ENCODE results near the gene JAK2.

DNA sequence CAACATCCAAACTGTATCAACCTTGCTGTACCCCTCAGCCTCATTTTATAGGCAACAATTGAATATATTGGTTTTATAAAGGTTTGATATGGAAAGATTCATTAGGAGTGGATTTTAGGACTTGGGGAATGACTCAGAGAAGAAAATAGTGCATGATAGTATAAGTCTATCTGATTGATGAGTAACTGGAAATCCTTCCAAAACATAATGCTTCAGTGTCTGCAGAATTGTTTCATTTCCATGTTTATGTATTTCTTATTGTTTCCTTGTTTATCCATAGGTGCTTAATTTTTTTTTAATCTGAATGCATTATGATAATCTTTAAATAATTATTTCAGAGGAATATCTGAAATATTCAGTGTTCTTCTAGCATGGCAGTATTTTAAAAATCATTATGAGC, 12.6 kb downstream of the JAK2 start:
- TF ChIP-seq, protein P1, sequence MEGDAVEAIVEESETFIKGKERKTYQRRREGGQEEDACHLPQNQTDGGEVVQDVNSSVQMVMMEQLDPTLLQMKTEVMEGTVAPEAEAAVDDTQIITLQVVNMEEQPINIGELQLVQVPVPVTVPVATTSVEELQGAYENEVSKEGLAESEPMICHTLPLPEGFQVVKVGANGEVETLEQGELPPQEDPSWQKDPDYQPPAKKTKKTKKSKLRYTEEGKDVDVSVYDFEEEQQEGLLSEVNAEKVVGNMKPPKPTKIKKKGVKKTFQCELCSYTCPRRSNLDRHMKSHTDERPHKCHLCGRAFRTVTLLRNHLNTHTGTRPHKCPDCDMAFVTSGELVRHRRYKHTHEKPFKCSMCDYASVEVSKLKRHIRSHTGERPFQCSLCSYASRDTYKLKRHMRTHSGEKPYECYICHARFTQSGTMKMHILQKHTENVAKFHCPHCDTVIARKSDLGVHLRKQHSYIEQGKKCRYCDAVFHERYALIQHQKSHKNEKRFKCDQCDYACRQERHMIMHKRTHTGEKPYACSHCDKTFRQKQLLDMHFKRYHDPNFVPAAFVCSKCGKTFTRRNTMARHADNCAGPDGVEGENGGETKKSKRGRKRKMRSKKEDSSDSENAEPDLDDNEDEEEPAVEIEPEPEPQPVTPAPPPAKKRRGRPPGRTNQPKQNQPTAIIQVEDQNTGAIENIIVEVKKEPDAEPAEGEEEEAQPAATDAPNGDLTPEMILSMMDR (IDR thresholded peaks at IDR 0.05), result no peak
- no peak for TF ChIP-seq EP300 (IDR thresholded peaks at IDR 0.05)
- TF ChIP-seq POLR2AphosphoS5 (IDR thresholded peaks at IDR 0.05), result no peak

All from suprapubic skin (tissue), 4 donors.